Endothelial cell of umbilical vein (primary cell): ENCODE data around the gene ADD1. TPM values are rescaled to one million over a fixed set of nuclear protein-coding genes. Genes with fewer than 3 reads are reported as not detected.

Source experiments
- BruUV-seq: library from RNA; stranded (reverse); fragments of 400-500 nt; replicated peaks from 2 replicates; lab custom pipeline; 2021; lab: Mats Ljungman, UMichigan
- CTCF ChIA-PET: fragments of 300-600, 350-600 bp; sonication (Branson Sonifier 250); formaldehyde crosslinking; loops from one replicate; lab custom pipeline; 2021; ENCODE audit warnings: antibody characterized with exemption, inconsistent platforms; lab: Charles Lee
- POLR2A ChIA-PET: fragments of 300-600, 350-600 bp; sonication (Branson Sonifier 250); formaldehyde crosslinking; loops from one replicate; lab custom pipeline; 2021; ENCODE audit warnings: antibody characterized with exemption, inconsistent platforms; lab: Charles Lee
- DNase-seq: peaks from one replicate; pipeline ENCODE4 v3.0.0-alpha.2; 2011; ENCODE audit warnings: low read depth, low spot score
- FAIRE-seq: peaks from 2 replicates; lab custom pipeline; 2011; peaks lifted over from hg19 to GRCh38; lab: Jason Lieb, UNC
- H2AFZ ChIP-seq: 2 replicates; pipeline ENCODE4 v1.6.0; 2012; ENCODE audit warnings: low read depth, low read length, control low read depth, inconsistent platforms
- H3K27ac ChIP-seq: 2 replicates; pipeline ENCODE4 v1.5.1; 2011; ENCODE audit warnings: low read depth, mild to moderate bottlenecking, control low read depth, low read length, moderate library complexity; ENCODE audit not compliant: insufficient read depth
- H3K27me3 ChIP-seq, 2 experiments: 2 replicates each; pipeline versions ENCODE4 v1.6.0 to v1.6.1; 2011; ENCODE audit warnings: low read length in 2 of 2, mixed read lengths in 1 of 2; ENCODE audit not compliant: control insufficient read depth in 2 of 2, insufficient read depth in 2 of 2
- H3K36me3 ChIP-seq, 2 experiments: 2 replicates in 1 of 2; 3 replicates in 1 of 2; pipeline ENCODE4 v1.5.1; 2011; ENCODE audit warnings: low read length in 2 of 2, mild to moderate bottlenecking in 1 of 2, moderate library complexity in 1 of 2; ENCODE audit not compliant: control insufficient read depth in 2 of 2, insufficient read depth in 2 of 2; ENCODE audit errors: extremely low read depth in 1 of 2
- H3K4me1 ChIP-seq: 3 replicates; pipeline ENCODE4 v1.5.1; 2011; ENCODE audit warnings: mild to moderate bottlenecking, low read length; ENCODE audit not compliant: control insufficient read depth, insufficient read depth; ENCODE audit errors: extremely low read depth
- H3K4me2 ChIP-seq: 2 replicates; pipeline ENCODE4 v1.6.1; 2011; ENCODE audit warnings: low read length, control low read depth, mixed read lengths; ENCODE audit not compliant: insufficient read depth
- H3K4me3 ChIP-seq, 3 experiments: fragments of 200-600 bp in 1 of 3; sonication (generic), shearing (Covaris generic) in 1 of 3; replicated peaks in 1 of 3; 2 replicates each; pipeline ENCODE4 v1.5.1; 2011 to 2016; ENCODE audit warnings: control low read depth in 3 of 3, low read length in 3 of 3, mild to moderate bottlenecking in 2 of 3, inconsistent platforms in 1 of 3, low read depth in 1 of 3, moderate library complexity in 1 of 3; ENCODE audit not compliant: insufficient read depth in 1 of 3
- H3K79me2 ChIP-seq: 2 replicates; pipeline ENCODE4 v1.6.0; 2012; ENCODE audit warnings: low read length, inconsistent platforms; ENCODE audit not compliant: control insufficient read depth, insufficient read depth
- H3K9ac ChIP-seq: replicated peaks from 2 replicates; pipeline ENCODE3; 2011; ENCODE audit warnings: low read length, control low read depth; ENCODE audit not compliant: insufficient read depth; ENCODE audit errors: extremely low read depth
- H3K9me1 ChIP-seq: replicated peaks from 3 replicates; pipeline ENCODE4 v1.6.0; 2011; ENCODE audit warnings: mild to moderate bottlenecking, low read length; ENCODE audit not compliant: control insufficient read depth, insufficient read depth; ENCODE audit errors: extremely low read depth
- H3K9me3 ChIP-seq: replicated peaks from 2 replicates; pipeline ENCODE4 v1.5.1; 2012; ENCODE audit warnings: low read length, inconsistent platforms; ENCODE audit not compliant: control insufficient read depth, insufficient read depth
- H4K20me1 ChIP-seq: replicated peaks from 2 replicates; pipeline ENCODE3; 2011; ENCODE audit warnings: mild to moderate bottlenecking, low read length; ENCODE audit not compliant: control insufficient read depth, insufficient read depth; ENCODE audit errors: extremely low read depth
- EZH2 ChIP-seq: IDR thresholded peaks from 2 replicates; pipeline ENCODE4 v1.6.1; 2012; ENCODE audit warnings: borderline replicate concordance, low read depth, mild to moderate bottlenecking, moderate library complexity, low read length, inconsistent platforms; ENCODE audit not compliant: severe bottlenecking
- FOS ChIP-seq: IDR thresholded peaks from 2 replicates; pipeline ENCODE4 v1.6.1; 2011; ENCODE audit warnings: mild to moderate bottlenecking, low read length, moderate library complexity, borderline replicate concordance; ENCODE audit not compliant: insufficient read depth
- GATA2 ChIP-seq: IDR thresholded peaks from 2 replicates; pipeline ENCODE4 v1.7.0; 2011; ENCODE audit warnings: low read depth, mild to moderate bottlenecking, moderate library complexity, mixed read lengths, low read length; ENCODE audit not compliant: insufficient read length, insufficient read depth
- JUN ChIP-seq: IDR thresholded peaks from 2 replicates; pipeline ENCODE4 v1.6.1; 2011; ENCODE audit warnings: borderline replicate concordance, low read depth; ENCODE audit not compliant: insufficient read length, insufficient read depth
- MYC ChIP-seq: IDR thresholded peaks from one replicate; pipeline ENCODE4 v1.6.1; 2011; ENCODE audit warnings: mild to moderate bottlenecking, low read depth, low read length
- POLR2AphosphoS5 ChIP-seq: IDR thresholded peaks from 2 replicates; pipeline ENCODE4 v1.6.1; 2012; ENCODE audit warnings: low read depth, mild to moderate bottlenecking, control low read depth, low read length, moderate library complexity; ENCODE audit not compliant: insufficient read depth
- dilution Hi-C: fragments of 300-500 bp; cut with MboI; formaldehyde crosslinking; loops from one replicate; pipeline ENCODE4 v1.15.0; 2019; ENCODE audit warnings: low sequenced_read_pairs; ENCODE audit not compliant: extremely low pct_ligation_motif_present
- intact Hi-C: fragments of 100-400 bp; cut with micrococcal nuclease; formaldehyde crosslinking; loops from one replicate; pipeline ENCODE4 v1.10.0; 2022
- polyA plus RNA-seq, 4 experiments: library from polyadenylated mRNA; depleted of rRNA in 3 of 4; stranded (reverse) in 3 of 4; unstranded in 1 of 4; fragments of >200 nt; gene quantifications; 2 replicates each; pipeline versions ENCODE4 v1.2.1 to v1.2.3, GENCODE V29; 2011 to 2012; ENCODE audit warnings: missing spikeins in 1 of 4
- total RNA-seq: library from RNA; stranded (reverse); gene quantifications from 2 replicates; pipeline ENCODE4 v1.2.3, GENCODE V29; 2021
- TF ChIP-seq, protein P1 (sequence below), 2 donors: IDR thresholded peaks; 1 replicate in 1 of 2; 2 replicates in 1 of 2; pipeline ENCODE4 v1.5.1; 2011; ENCODE audit warnings: low read length in 2 of 2, mild to moderate bottlenecking in 2 of 2, moderate library complexity in 2 of 2, control low read depth in 1 of 2, inconsistent platforms in 1 of 2, low read depth in 1 of 2; ENCODE audit not compliant: insufficient read depth in 1 of 2; ENCODE audit errors: extremely low read depth in 1 of 2

The ADD1 gene
- total and polyA plus RNA-seq, 2 donors (not counting 3 experiments of a cell fraction or from before 2014, with no cell fraction given), result 219 to 305 TPM

DNA sequence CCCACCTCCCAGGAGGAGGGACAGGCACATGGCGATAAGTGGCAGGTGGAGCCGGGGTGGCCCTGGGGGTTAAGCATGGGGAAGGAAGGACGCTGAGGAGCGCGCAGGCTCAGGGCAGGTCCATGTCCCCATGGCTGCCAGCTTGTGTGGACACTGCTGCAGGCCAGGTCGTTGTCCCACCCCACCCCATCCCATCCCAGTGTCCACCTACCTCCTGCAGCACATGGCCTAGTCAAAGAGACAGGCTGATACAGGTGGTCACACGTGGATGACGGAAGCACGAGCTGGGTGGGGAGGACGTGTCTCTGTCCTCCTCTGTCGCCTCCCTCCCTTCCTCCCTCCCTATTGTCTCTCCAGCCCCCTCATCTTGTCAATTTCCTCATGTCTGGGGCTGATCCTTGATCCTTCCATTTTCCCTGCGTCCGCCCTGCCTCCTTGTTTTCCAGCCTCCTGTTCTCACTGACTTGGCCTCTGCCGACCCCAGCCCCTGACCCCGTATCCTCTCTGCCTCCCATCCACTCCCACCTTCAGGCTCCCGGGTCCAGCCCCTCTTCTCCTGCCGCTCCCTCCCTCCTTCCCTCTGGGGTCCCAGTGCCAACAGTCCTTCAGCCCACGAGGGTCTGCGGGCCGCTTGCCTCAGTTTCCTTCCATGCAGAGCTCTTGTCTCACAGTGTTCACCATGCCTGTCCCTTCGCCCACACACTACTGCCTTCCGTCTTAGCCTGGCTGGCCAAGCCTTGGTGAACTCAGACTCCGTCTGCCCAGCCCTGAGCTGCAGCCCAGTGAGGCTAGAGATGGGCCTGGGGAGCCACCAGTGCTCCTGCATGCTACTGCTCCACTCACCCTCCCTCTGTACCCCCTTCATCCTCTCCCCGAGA, 15.5 kb upstream of the ADD1 start:
- ChIA-PET POLR2A (no interaction called here), CTCF (interaction anchor here (1.0 kb wide), 1 partner anchor 64 kb away, joined by 3 read pairs; no protein-coding TSS in a partner anchor)
- intact Hi-C loops, result no loop called here
- FAIRE-seq (no peak), DNase-seq (no peak)
- Histone ChIP-seq H3K36me3 (peaks cover 5 to 66% of the 10 kb centered on the region in 2 experiments), H3K9ac (no peak overlapping the region), H3K4me2 (no peak overlapping the region), H3K79me2 (no peaks in the 10 kb centered on the region), H3K4me3 (no peak overlapping the region), H3K9me3 (no peaks in the 10 kb centered on the region), H3K4me1 (no peaks in the 10 kb centered on the region), H3K9me1 (no peaks in the 10 kb centered on the region), H3K27ac (no peak overlapping the region), H3K27me3 (no peaks in the 10 kb centered on the region), H2AFZ (no peak overlapping the region), H4K20me1 (no peaks in the 10 kb centered on the region)
- no peak for TF ChIP-seq JUN
- no peak for TF ChIP-seq FOS
- no peak for TF ChIP-seq GATA2
- TF ChIP-seq EZH2, result no peak
- no peak for TF ChIP-seq MYC
- TF ChIP-seq, protein P1, sequence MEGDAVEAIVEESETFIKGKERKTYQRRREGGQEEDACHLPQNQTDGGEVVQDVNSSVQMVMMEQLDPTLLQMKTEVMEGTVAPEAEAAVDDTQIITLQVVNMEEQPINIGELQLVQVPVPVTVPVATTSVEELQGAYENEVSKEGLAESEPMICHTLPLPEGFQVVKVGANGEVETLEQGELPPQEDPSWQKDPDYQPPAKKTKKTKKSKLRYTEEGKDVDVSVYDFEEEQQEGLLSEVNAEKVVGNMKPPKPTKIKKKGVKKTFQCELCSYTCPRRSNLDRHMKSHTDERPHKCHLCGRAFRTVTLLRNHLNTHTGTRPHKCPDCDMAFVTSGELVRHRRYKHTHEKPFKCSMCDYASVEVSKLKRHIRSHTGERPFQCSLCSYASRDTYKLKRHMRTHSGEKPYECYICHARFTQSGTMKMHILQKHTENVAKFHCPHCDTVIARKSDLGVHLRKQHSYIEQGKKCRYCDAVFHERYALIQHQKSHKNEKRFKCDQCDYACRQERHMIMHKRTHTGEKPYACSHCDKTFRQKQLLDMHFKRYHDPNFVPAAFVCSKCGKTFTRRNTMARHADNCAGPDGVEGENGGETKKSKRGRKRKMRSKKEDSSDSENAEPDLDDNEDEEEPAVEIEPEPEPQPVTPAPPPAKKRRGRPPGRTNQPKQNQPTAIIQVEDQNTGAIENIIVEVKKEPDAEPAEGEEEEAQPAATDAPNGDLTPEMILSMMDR (IDR thresholded peaks at IDR 0.05; ENCODE audit: extremely low read depth in 1 of 2, insufficient read depth in 1 of 2, low read depth in 1 of 2, low read length in 2 of 2), result no peak
- no peak for TF ChIP-seq POLR2AphosphoS5
- dilution Hi-C loops, result no loop called here
- no TSS peak for BruUV-seq
